ENCODE measurements around the gene RHOBTB1.

Gene RHOBTB1

GRCh38 chr10:60967260-60967659 lies 23.3 kb upstream of the RHOBTB1 start (continued):
- TF ChIP-seq TSHZ2 (CRISPR knock-in tag; IDR thresholded peaks at IDR 0.05): no peak
- no peak for TF ChIP-seq SNAI2 (CRISPR knock-in tag; IDR thresholded peaks at IDR 0.05)

GRCh38 chr10:60965696-60966095 lies 21.7 kb upstream of the RHOBTB1 start:
- TF ChIP-seq ZNF565 (CRISPR knock-in tag; conservative IDR thresholded peaks at IDR 0.05; ENCODE audit: low read depth): no peak
- TF ChIP-seq PATZ1 (CRISPR knock-in tag; IDR thresholded peaks at IDR 0.05; ENCODE audit: borderline replicate concordance): no peak
- no peak for TF ChIP-seq CREB5 (CRISPR knock-in tag; IDR thresholded peaks at IDR 0.05; ENCODE audit: low read depth)
- no peak for TF ChIP-seq ESRRG (CRISPR knock-in tag; IDR thresholded peaks at IDR 0.05)
- TF ChIP-seq PPARA (CRISPR knock-in tag; IDR thresholded peaks at IDR 0.05; ENCODE audit: borderline replicate concordance): no peak
- TF ChIP-seq BACH2 (CRISPR knock-in tag; IDR thresholded peaks at IDR 0.05; ENCODE audit: borderline replicate concordance): no peak
- no peak for TF ChIP-seq SNAI2 (CRISPR knock-in tag; IDR thresholded peaks at IDR 0.05)
- TF ChIP-seq GLIS3 (CRISPR knock-in tag; IDR thresholded peaks at IDR 0.05): no peak
- no peak for TF ChIP-seq ZC3H10 (CRISPR knock-in tag; IDR thresholded peaks at IDR 0.05)
- TF ChIP-seq ZNF70 (CRISPR knock-in tag; IDR thresholded peaks at IDR 0.05): no peak
- no peak for TF ChIP-seq TOX (CRISPR knock-in tag; IDR thresholded peaks at IDR 0.05; ENCODE audit: borderline replicate concordance)
- ATAC-seq: no peak

GRCh38 chr10:60964257-60965235 lies 20.6 kb upstream of the RHOBTB1 start:
- TF ChIP-seq ISL1 (CRISPR knock-in tag; IDR thresholded peaks at IDR 0.05): peak; percentile 28; the same call in 1 of the 2 replicates
- TF ChIP-seq ZNF8 (CRISPR knock-in tag; IDR thresholded peaks at IDR 0.05): no peak
- peak; percentile 83 for ATAC-seq

- TF ChIP-seq ZFP3 (CRISPR knock-in tag; IDR thresholded peaks at IDR 0.05) (no peak), ZNF70 (CRISPR knock-in tag; IDR thresholded peaks at IDR 0.05) (no peak), CREB5 (CRISPR knock-in tag; IDR thresholded peaks at IDR 0.05; ENCODE audit: low read depth) (no peak), SNAI2 (CRISPR knock-in tag; IDR thresholded peaks at IDR 0.05) (no peak), ZC3H10 (CRISPR knock-in tag; IDR thresholded peaks at IDR 0.05) (no peak), RARB (CRISPR knock-in tag; IDR thresholded peaks at IDR 0.05) (no peak), GLIS3 (CRISPR knock-in tag; IDR thresholded peaks at IDR 0.05) (no peak), ZNF565 (CRISPR knock-in tag; conservative IDR thresholded peaks at IDR 0.05; ENCODE audit: low read depth) (no peak), ISL1 (CRISPR knock-in tag; IDR thresholded peaks at IDR 0.05) (no peak), TSHZ2 (CRISPR knock-in tag; IDR thresholded peaks at IDR 0.05) (no peak), ESRRG (CRISPR knock-in tag; IDR thresholded peaks at IDR 0.05) (no peak), TCF4 (CRISPR knock-in tag; IDR thresholded peaks at IDR 0.05; ENCODE audit: borderline replicate concordance) (no peak), CSDC2 (CRISPR knock-in tag; IDR thresholded peaks at IDR 0.05) (no peak)
- peak; percentile 43; the same call in 2 of the 3 replicates for ATAC-seq
Measured at GRCh38 chr10:60963441-60964256, 19.7 kb upstream of the RHOBTB1 start.

Data from SK-N-SH treated with all-trans-retinoic acid at 6 μM for 48 hours (cell line).